HCT116 (cell line): ENCODE data around the gene CTAGE9. TPM values are rescaled to one million over a fixed set of nuclear protein-coding genes. Genes with fewer than 3 reads are reported as not detected.

Experiments used
- ATAC-seq: fragments of 200-7000 bp; cut with Tn5 transposase; 2 replicates; pipeline ENCODE4 v1.9.1; 2020; ENCODE audit warnings: mild to moderate bottlenecking, moderate library complexity
- BruUV-seq: library from RNA; stranded (reverse); fragments of 400-500 nt; replicated peaks from 2 replicates; lab custom pipeline; 2021; lab: Mats Ljungman, UMichigan
- CTCF ChIA-PET: fragments of 300-600 bp; sonication (Branson Sonifier 250); formaldehyde crosslinking; loops from one replicate; lab custom pipeline; 2021; ENCODE audit warnings: antibody characterized with exemption; lab: Charles Lee
- POLR2A ChIA-PET: fragments of 300-600, 350-600 bp; sonication (Branson Sonifier 250); formaldehyde crosslinking; loops from one replicate; lab custom pipeline; 2021; ENCODE audit warnings: antibody characterized with exemption; lab: Charles Lee
- RAD21 ChIA-PET, 2 experiments: fragments of 300-600 bp; sonication (Branson Sonifier 250); formaldehyde crosslinking; loops; one replicate each; lab custom pipeline; 2023; ENCODE audit warnings: low total read pairs in 2 of 2; ENCODE audit not compliant: uncharacterized antibody in 2 of 2, unreplicated experiment in 2 of 2, low non-redundant PET in 1 of 2; lab: Charles Lee
- DNase-seq: peaks from one replicate; pipeline ENCODE4 v3.0.0-alpha.2; 2010; ENCODE audit warnings: low read depth, low spot score
- H2AFZ ChIP-seq: fragments of 200-600 bp; shearing (Covaris generic), sonication (generic); 2 replicates; pipeline ENCODE4 v1.6.1; 2017; ENCODE audit warnings: low read depth, mixed run types, mixed read lengths, antibody characterized with exemption, low read length; ENCODE audit not compliant: poor library complexity, severe bottlenecking
- H3K27ac ChIP-seq: 2 replicates; pipeline ENCODE4 v1.5.1; 2012; ENCODE audit warnings: low read depth, low read length
- H3K27me3 ChIP-seq: fragments of 200-600 bp; sonication (generic); 2 replicates; pipeline ENCODE4 v1.6.1; 2016; ENCODE audit warnings: mixed run types, low read length, mixed read lengths; ENCODE audit not compliant: insufficient read depth
- H3K36me3 ChIP-seq, 2 experiments: fragments of 200-500 bp in 1 of 2; fragments of 200-600 bp in 1 of 2; sonication (Bioruptor generic) in 1 of 2; sonication (generic) in 1 of 2; 2 replicates each; pipeline versions ENCODE4 v1.5.1 to v1.6.1; 2014 to 2016; ENCODE audit warnings: low read length in 2 of 2, inconsistent platforms in 1 of 2, mixed read lengths in 1 of 2, mixed run types in 1 of 2; ENCODE audit not compliant: insufficient read depth in 2 of 2, control insufficient read depth in 1 of 2
- H3K4me1 ChIP-seq, 2 experiments: fragments of 200-600 bp in 1 of 2; sonication (generic) in 1 of 2; 2 replicates each; pipeline versions ENCODE4 v1.5.1 to v1.6.1; 2012 to 2017; ENCODE audit warnings: low read length in 2 of 2, inconsistent platforms in 1 of 2, mild to moderate bottlenecking in 1 of 2, mixed read lengths in 1 of 2, mixed run types in 1 of 2, moderate library complexity in 1 of 2; ENCODE audit not compliant: insufficient read depth in 2 of 2, control insufficient read depth in 1 of 2
- H3K4me2 ChIP-seq: fragments of 200-600 bp; sonication (generic); 2 replicates; pipeline ENCODE4 v1.6.1; 2017; ENCODE audit warnings: mixed run types, low read length, mixed read lengths
- H3K4me3 ChIP-seq, 2 experiments: fragments of 200-600 bp in 1 of 2; sonication (generic) in 1 of 2; replicated peaks in 1 of 2; 2 replicates each; pipeline ENCODE4 v1.5.1; 2011 to 2016; ENCODE audit warnings: low read length in 2 of 2, control low read depth in 1 of 2, low read depth in 1 of 2, mild to moderate bottlenecking in 1 of 2, mixed read lengths in 1 of 2, mixed run types in 1 of 2
- H3K79me2 ChIP-seq: fragments of 200-600 bp; sonication (generic); 2 replicates; pipeline ENCODE4 v1.6.1; 2017; ENCODE audit warnings: mild to moderate bottlenecking, mixed run types, low read length, moderate library complexity, mixed read lengths; ENCODE audit not compliant: insufficient read depth
- H3K9ac ChIP-seq: fragments of 200-600 bp; sonication (generic); 2 replicates; pipeline ENCODE4 v1.6.1; 2016; ENCODE audit warnings: low read length, mixed read lengths
- H3K9me2 ChIP-seq: fragments of 200-600 bp; sonication (generic), shearing (Covaris generic); 2 replicates; pipeline ENCODE4 v1.6.1; 2017; ENCODE audit warnings: mixed run types, mild to moderate bottlenecking, moderate library complexity; ENCODE audit not compliant: insufficient read depth
- H3K9me3 ChIP-seq, 2 experiments: fragments of 200-500 bp in 1 of 2; fragments of 200-600 bp in 1 of 2; sonication (Bioruptor generic) in 1 of 2; sonication (generic) in 1 of 2; 2 replicates each; pipeline ENCODE4 v1.6.1; 2014 to 2017; ENCODE audit warnings: low read length in 2 of 2, mixed read lengths in 2 of 2, inconsistent platforms in 1 of 2, low read depth in 1 of 2, mild to moderate bottlenecking in 1 of 2, mixed run types in 1 of 2, moderate library complexity in 1 of 2; ENCODE audit not compliant: control insufficient read depth in 1 of 2, insufficient read depth in 1 of 2
- H4K20me1 ChIP-seq: fragments of 200-600 bp; sonication (generic), shearing (Covaris generic); 2 replicates; pipeline ENCODE4 v1.6.1; 2017; ENCODE audit warnings: mixed run types, mild to moderate bottlenecking, moderate library complexity; ENCODE audit not compliant: insufficient read depth
- EGR1 ChIP-seq: IDR thresholded peaks from 2 replicates; pipeline ENCODE4 v1.6.1; 2012; ENCODE audit warnings: low read depth
- EZH2phosphoT487 ChIP-seq: fragments of 200-600 bp; IDR thresholded peaks from 2 replicates; pipeline ENCODE4 v1.6.1; 2018; ENCODE audit warnings: antibody characterized with exemption, borderline replicate concordance
- JUND ChIP-seq: IDR thresholded peaks from 2 replicates; pipeline ENCODE4 v1.6.1; 2012
- POLR2AphosphoS5 ChIP-seq: IDR thresholded peaks from 2 replicates; pipeline ENCODE4 v1.6.1; 2011; ENCODE audit warnings: mild to moderate bottlenecking, low read depth, low read length, moderate library complexity
- RAD21 ChIP-seq: IDR thresholded peaks from 2 replicates; pipeline ENCODE4 v1.6.1; 2012; ENCODE audit warnings: low read depth, mild to moderate bottlenecking
- SRF ChIP-seq: IDR thresholded peaks from 2 replicates; pipeline ENCODE4 v1.6.1; 2012; ENCODE audit warnings: low read depth
- YY1 ChIP-seq: IDR thresholded peaks from 2 replicates; pipeline ENCODE4 v1.6.1; 2011; ENCODE audit warnings: low read length, low read depth, moderate library complexity, mild to moderate bottlenecking; ENCODE audit not compliant: insufficient replicate concordance; ENCODE audit errors: extremely low read depth
- intact Hi-C: fragments of 100-400 bp; cut with micrococcal nuclease; formaldehyde crosslinking; loops from 2 replicates; pipeline ENCODE4 v1.10.0; 2022
- total RNA-seq: library from RNA; stranded (reverse); gene quantifications from one replicate; pipeline ENCODE4 v1.2.1, GENCODE V29; 2021; ENCODE audit not compliant: unreplicated experiment
- TF ChIP-seq, protein P1 (sequence below): IDR thresholded peaks from 2 replicates; pipeline ENCODE4 v1.6.1; 2012; ENCODE audit warnings: low read depth
- TF ChIP-seq, protein P2 (sequence below), 3 experiments: fragments of 200-600 bp in 1 of 3; sonication (generic) in 1 of 3; IDR thresholded peaks in 2 of 3; conservative IDR thresholded peaks in 1 of 3; 2 replicates each; pipeline ENCODE4 v1.5.1; 2012 to 2017; ENCODE audit warnings: low read depth in 2 of 3, low read length in 2 of 3, antibody characterized with exemption in 1 of 3, borderline replicate concordance in 1 of 3, control low read depth in 1 of 3, mild to moderate bottlenecking in 1 of 3, mixed read lengths in 1 of 3, mixed run types in 1 of 3, moderate library complexity in 1 of 3; ENCODE audit not compliant: insufficient read depth in 1 of 3

Gene CTAGE9
- total RNA-seq, 1 experiment from 2014 or later: not detected

DNA sequence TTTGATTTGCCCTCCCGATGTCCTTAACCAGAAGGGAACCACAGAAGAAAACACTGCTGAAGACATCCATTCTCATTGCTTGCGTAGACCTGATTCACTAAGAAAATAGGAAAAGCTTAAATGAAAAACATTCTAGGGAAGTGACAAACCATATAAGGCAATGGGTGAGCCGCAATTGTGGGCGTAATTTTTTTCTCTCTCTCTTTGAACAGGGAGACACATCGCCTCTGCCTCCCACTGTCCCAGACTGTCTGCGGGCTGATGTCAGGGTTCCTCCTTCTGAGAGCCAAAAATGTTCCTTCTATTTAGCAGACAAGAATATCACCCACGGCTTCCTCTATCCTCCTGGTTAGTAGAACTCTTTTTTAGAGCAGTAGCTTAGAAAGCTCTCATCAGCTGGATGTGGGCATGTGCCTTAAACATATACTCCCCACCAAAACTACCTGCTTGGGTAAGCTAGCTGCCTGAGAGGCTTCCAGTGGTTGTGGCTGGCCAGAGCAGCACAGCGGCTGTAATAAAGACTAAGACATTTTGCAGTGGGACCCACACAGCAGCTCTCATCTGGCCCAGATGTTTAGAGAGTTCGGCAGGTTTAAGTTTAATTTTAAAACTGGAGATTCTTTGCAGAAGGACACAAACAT is 22.7 kb upstream of the CTAGE9 start:
- no peaks in the 10 kb centered on the region for H3K9me2 ChIP-seq
- H3K27ac ChIP-seq: no peak overlapping the region
- H3K36me3 ChIP-seq: no peaks in the 10 kb centered on the region
- BruUV-seq: no TSS peak
- ChIA-PET POLR2A (no interaction called here), CTCF (no interaction called here), RAD21 (no interaction called here)
- H3K9me3 ChIP-seq: no peaks in the 10 kb centered on the region
- H3K79me2 ChIP-seq: no peaks in the 10 kb centered on the region
- no peaks in the 10 kb centered on the region for H3K27me3 ChIP-seq
- no peak for TF ChIP-seq EZH2phosphoT487
- TF ChIP-seq, protein P1, sequence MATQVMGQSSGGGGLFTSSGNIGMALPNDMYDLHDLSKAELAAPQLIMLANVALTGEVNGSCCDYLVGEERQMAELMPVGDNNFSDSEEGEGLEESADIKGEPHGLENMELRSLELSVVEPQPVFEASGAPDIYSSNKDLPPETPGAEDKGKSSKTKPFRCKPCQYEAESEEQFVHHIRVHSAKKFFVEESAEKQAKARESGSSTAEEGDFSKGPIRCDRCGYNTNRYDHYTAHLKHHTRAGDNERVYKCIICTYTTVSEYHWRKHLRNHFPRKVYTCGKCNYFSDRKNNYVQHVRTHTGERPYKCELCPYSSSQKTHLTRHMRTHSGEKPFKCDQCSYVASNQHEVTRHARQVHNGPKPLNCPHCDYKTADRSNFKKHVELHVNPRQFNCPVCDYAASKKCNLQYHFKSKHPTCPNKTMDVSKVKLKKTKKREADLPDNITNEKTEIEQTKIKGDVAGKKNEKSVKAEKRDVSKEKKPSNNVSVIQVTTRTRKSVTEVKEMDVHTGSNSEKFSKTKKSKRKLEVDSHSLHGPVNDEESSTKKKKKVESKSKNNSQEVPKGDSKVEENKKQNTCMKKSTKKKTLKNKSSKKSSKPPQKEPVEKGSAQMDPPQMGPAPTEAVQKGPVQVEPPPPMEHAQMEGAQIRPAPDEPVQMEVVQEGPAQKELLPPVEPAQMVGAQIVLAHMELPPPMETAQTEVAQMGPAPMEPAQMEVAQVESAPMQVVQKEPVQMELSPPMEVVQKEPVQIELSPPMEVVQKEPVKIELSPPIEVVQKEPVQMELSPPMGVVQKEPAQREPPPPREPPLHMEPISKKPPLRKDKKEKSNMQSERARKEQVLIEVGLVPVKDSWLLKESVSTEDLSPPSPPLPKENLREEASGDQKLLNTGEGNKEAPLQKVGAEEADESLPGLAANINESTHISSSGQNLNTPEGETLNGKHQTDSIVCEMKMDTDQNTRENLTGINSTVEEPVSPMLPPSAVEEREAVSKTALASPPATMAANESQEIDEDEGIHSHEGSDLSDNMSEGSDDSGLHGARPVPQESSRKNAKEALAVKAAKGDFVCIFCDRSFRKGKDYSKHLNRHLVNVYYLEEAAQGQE: no peak
- TF ChIP-seq SRF: peak; percentile 56; the same call in 1 of the 2 replicates
- no peak for TF ChIP-seq RAD21
- no peak for TF ChIP-seq POLR2AphosphoS5
- no peak for TF ChIP-seq JUND
- no peak for TF ChIP-seq EGR1
- TF ChIP-seq, protein P2, sequence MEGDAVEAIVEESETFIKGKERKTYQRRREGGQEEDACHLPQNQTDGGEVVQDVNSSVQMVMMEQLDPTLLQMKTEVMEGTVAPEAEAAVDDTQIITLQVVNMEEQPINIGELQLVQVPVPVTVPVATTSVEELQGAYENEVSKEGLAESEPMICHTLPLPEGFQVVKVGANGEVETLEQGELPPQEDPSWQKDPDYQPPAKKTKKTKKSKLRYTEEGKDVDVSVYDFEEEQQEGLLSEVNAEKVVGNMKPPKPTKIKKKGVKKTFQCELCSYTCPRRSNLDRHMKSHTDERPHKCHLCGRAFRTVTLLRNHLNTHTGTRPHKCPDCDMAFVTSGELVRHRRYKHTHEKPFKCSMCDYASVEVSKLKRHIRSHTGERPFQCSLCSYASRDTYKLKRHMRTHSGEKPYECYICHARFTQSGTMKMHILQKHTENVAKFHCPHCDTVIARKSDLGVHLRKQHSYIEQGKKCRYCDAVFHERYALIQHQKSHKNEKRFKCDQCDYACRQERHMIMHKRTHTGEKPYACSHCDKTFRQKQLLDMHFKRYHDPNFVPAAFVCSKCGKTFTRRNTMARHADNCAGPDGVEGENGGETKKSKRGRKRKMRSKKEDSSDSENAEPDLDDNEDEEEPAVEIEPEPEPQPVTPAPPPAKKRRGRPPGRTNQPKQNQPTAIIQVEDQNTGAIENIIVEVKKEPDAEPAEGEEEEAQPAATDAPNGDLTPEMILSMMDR (IDR thresholded peaks at IDR 0.05 in 2 of 3, conservative IDR thresholded peaks at IDR 0.05 in 1 of 3; ENCODE audit: borderline replicate concordance in 1 of 3, insufficient read depth in 1 of 3, low read depth in 2 of 3, low read length in 2 of 3): no peak
- no peak for TF ChIP-seq YY1
- H3K4me1 ChIP-seq: no peaks in the 10 kb centered on the region
- DNase-seq (no peak), ATAC-seq (no peak)
- H3K4me3 ChIP-seq: no peak overlapping the region
- no peak overlapping the region for H3K4me2 ChIP-seq
- intact Hi-C loops: no loop called here
- H2AFZ ChIP-seq: no peak overlapping the region
- no peak overlapping the region for H3K9ac ChIP-seq
- no peaks in the 10 kb centered on the region for H4K20me1 ChIP-seq
